NOMO-1 treated with DMSO at 0.1 percent for 48 hours (cell line): ENCODE measurements around the gene TSC22D3.
A peak's percentile ranks its signal among the peaks of the same experiment; 100 is the strongest.
"Not testable (repeated sequence)": the region's sequence is repeated elsewhere in the genome, so short reads cannot be mapped to it uniquely, and the experiment has no call there.

Experiments
- DNase-seq: peaks from one replicate; lab custom pipeline; 2025; ENCODE audit not compliant: unreplicated experiment; lab: John Stamatoyannopoulos, UW

The TSC22D3 gene

GRCh38 chrX:107775734-107776511, at the start of gene TSC22D3:
Gene TSC22D3 (minus strand): TSS chrX:107775787. CDS start chrX:107775419, 368 bp downstream.
- DNase-seq, result peak; percentile 43

- DNase-seq, result no peak
These were observed 47.9 kb upstream of the TSC22D3 start for GRCh38 chrX:107823456-107823855.

DNA sequence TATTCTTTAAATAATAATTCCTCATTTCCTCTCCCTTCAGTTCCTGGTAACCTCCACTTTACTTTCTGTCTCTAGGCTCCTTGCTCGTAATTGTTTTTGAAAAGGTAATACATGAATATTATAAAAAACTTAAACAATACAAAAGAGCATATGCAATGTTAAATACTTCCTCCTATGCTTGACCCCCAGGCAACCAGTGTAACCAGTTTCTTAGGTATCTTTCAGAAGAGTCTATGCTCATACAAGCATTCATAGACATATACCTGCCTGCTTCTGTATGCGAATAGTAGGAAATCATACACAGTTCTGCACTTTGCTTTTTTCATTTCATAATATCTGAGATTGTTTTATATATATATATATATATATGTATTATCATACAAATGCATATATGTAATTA, 47.5 kb upstream of the TSC22D3 start:
- DNase-seq, result no peak

DNA sequence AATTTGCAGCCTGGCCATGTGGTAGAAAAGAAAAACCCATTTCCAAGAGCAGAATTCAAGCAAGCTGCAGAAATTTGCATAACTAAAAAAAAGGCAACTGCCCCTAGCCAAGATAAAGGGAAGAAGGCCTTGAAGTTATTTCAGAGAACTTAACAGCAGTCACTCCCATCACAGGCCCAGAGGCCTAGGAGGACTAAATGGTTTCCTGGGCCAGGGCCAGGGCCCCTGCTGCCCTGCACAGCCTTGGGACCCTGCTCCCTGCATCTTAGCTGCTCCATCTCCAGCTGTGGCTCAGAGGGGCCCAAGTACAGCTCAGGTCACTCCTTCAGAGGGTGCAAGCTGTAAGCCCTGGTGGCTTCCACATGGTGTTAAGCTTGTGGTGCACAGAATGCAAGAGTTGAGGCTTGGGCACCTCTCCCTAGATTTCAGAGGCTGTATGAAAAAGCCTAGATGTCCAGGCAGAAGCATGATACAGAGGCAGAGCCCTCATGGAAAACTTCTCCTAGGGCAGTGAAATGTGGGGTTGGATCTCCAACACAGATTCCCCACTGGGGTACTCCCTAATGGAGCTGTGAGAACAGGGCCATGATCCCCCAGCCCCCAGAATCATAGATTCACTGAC, 43.4 kb upstream of the TSC22D3 start:
- DNase-seq, result no peak

DNA sequence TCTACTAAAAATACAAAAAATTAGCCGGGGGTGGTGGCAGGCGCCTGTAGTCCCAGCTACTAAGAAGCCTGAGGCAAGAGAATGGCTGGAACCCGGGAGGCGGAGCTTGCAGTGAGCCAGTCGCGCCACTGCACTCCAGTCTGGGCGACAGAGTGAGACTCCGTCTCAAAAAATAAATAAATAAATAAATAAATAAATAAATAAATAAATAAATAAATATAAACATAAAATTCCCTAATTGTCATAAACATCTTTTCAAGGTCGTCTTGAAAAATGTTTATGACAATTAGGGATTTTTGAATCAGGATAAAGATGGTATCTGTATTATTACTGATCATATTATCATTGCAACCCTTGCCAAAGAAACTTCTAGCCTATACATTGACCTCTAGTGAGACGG, 34.5 kb upstream of the TSC22D3 start:
- not testable (repeated sequence) for DNase-seq

GRCh38 chrX:107805179-107805578, 29.6 kb upstream of the TSC22D3 start:
- no peak for DNase-seq

DNA sequence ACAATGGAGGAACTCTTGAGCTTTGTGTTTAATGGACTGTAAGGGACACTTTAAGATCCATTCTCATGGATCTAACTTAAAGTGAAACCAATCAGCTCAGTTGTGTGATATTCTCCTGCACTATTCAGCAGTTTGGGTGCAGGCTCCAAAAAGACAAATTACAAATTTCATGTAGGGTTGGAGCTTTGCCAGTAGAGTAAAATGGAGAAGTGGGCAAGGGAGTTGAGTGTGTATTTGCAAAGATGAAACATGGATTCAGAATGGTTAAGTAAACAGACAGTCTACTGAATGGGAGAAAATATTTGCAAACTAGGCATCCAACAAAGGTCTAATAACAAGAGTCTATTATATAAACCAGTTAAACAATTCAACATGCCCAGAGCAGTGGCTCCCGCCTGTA, 28.8 kb upstream of the TSC22D3 start:
- DNase-seq, result no peak

- no peak for DNase-seq
These were observed 12.2 kb upstream of the TSC22D3 start for GRCh38 chrX:107787827-107788226.

- no peak for DNase-seq
These were observed 4.9 kb upstream of the TSC22D3 start for GRCh38 chrX:107780525-107780924.

DNA sequence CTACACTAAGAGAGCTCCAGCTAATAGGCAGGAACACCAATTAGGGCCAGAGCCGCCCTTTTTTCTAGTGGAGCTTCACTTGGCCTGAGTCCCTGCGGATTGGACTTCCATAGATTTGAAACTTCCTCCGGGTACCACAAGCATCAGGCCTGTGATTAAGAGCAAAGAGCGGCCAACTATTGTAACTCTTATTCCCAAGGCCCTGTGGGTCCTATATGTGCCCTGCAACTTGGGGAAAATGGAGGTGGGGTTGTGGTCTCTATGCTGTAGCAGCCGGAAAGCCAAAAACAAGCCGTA, 1.9 kb upstream of the TSC22D3 start, which contains the start of gene NCBP2L:
TSS of gene NCBP2L (plus strand) at position 198 of the 297 bp plus-strand sequence. CDS start 16,488 bp downstream, outside the sequence.
- DNase-seq, result no peak

DNA sequence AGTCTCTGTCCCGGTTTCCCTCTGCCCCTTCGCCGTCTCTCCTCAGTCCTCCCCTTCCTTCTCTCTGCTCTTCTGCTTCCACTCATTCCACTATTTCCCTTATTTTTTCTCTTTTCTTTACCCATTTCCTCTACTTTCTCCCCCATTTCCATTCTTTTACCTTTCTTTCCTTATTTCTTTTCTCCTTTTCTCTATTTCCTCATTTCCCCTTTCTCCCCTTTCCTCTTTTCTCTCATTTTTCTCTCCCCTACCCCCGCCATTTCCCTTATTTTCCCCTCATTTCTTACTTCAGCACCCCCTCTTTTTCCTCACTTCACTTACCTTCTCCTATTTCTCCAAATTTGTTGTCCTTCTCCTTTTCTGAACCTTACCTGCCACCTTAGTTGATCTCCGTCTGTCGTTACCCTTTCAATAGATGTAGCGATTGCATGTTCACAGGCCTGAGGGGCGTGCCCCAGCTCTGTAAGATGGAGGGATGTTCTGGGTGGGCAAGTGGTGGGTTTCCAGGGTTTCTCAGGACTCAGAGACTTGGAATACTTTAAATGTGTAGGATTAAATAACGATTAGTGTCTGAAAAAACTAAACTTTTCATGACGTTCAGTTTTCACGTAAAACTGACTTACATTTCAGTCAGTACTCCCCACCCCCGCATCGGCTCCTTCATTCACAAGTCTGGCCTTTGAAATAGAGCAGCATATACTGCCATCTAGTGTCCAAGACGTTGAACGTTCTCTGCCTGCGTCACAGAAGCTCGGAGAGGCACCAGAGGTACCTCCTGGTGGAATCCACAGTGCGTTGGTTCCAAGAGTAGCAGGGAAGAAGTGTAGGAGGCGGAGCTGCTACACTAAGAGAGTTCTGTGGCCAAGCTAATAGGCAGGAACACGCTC, 1.3 kb upstream of the TSC22D3 start:
- peak; percentile 76 for DNase-seq

GRCh38 chrX:107775000-107775733, 420 bp downstream of the TSC22D3 start:
- DNase-seq, result no peak

DNA sequence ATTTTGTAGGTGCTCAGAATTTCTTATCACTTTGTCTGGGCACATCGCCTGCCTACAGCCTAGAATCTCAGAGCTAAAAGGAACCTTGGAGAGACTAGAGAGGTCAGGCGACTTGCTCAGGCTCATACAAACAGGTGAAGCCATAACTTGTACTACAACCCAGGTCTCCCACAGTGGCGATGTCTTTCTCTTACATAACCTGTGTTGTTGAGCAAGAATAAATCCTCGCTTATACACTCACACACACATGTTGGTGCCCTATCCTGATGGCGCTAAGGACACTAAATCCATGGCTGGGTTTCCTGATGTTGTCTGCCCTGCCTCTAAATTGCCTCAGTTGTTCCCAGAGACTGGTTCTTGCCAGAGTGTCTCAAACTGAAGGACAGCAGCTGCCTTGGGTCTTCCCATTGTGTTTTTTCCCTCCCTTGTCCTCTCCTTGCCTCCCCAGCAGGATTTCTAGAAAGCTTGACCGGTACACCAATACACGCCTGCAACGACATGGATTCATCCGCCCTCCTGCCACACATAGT, 1.6 kb downstream of the TSC22D3 start:
- no peak for DNase-seq

DNA sequence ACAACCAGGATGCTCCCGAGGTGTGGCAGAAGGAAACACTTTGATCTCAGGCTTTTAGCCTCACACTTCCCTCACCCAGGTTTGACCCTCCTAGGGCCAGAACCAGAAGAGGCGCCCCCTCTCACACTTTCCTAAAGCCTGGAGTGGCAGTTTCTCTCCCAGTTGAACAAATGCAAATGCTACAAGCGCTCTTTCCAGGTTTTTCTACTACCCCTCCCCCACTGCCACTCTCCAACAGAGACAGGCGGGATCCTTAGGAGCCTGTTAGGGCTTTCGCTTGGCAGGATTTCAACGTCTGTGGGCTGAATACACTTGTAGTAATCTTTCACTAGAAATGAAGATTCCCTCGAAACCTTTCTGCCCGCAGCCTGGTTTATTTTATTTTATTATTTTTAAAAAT, 2.4 kb downstream of the TSC22D3 start:
- DNase-seq, result no peak

GRCh38 chrX:107769581-107770317, 5.8 kb downstream of the TSC22D3 start:
- no peak for DNase-seq

GRCh38 chrX:107768051-107768450, 7.5 kb downstream of the TSC22D3 start:
- no peak for DNase-seq

- DNase-seq, result no peak
These were observed 9.0 kb downstream of the TSC22D3 start for GRCh38 chrX:107766470-107767150.

GRCh38 chrX:107764845-107765608, 10.6 kb downstream of the TSC22D3 start:
- DNase-seq, result no peak

- DNase-seq, result no peak
These were observed 11.9 kb downstream of the TSC22D3 start for GRCh38 chrX:107763647-107764046.
